Measurements from ENCODE around the gene PKNOX2.

Gene PKNOX2

GRCh38 chr11:125141178-125141577 is 23.4 kb upstream of the PKNOX2 start:
- no peak overlapping the region for H3K4me3 ChIP-seq (ENCODE audit: low read depth, low read length)
- no peak for TF ChIP-seq CTCF (IDR thresholded peaks at IDR 0.05; ENCODE audit: borderline replicate concordance, insufficient read depth, low read depth, low read length)

GRCh38 chr11:125141686-125142535 is 22.6 kb upstream of the PKNOX2 start:
- peak; percentile 88 for TF ChIP-seq CTCF (IDR thresholded peaks at IDR 0.05; ENCODE audit: borderline replicate concordance, insufficient read depth, low read depth, low read length)
- no peak overlapping the region for H3K4me3 ChIP-seq (ENCODE audit: low read depth, low read length)

DNA sequence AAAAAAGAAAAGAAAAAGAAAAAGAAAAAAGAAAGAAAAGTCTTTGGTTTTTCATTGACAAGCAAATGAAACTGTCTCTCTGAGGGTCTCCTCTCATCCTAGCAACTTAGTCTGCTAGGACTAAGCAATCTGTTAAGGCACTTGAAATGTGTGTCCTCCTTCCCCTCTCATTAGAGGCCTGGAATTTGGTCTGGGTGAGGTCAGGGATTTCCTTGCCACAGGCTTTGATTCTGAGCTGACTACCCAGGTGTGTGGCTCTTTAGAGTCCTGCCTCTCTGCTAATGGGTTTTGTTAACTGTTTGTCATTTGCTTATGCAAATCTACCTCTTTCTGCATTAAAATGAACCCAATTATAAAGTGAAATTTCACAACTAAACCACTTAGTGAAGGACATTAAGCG is 18.3 kb upstream of the PKNOX2 start:
- TF ChIP-seq CTCF (IDR thresholded peaks at IDR 0.05; ENCODE audit: borderline replicate concordance, insufficient read depth, low read depth, low read length), result no peak
- no peak overlapping the region for H3K4me3 ChIP-seq (ENCODE audit: low read depth, low read length)

DNA sequence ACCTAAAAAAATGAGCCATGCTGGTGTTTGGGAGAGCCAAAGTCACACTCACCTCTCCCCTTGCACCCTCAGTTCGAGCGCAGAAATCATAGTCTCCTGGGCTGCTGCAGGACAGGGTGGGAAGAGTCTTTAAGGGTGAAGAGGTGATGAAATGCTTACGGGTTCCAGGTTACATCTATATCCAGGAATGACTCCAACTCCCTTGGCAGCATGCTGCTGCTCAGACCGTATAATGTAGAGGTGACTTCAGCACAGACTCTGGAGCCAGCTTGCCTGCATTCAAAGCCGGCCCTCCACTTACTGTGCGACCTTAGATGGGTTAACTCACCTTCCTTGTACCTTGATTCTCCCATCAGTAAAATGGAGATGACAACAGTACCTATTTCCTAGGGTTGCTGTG is 17.3 kb upstream of the PKNOX2 start:
- TF ChIP-seq CTCF (IDR thresholded peaks at IDR 0.05; ENCODE audit: borderline replicate concordance, insufficient read depth, low read depth, low read length), result no peak

GRCh38 chr11:125148011-125148410 is 16.5 kb upstream of the PKNOX2 start:
- TF ChIP-seq CTCF (IDR thresholded peaks at IDR 0.05; ENCODE audit: borderline replicate concordance, insufficient read depth, low read depth, low read length), result no peak
- H3K4me3 ChIP-seq (ENCODE audit: low read depth, low read length), result no peak overlapping the region

More for the DNA sequence above, 17.3 kb upstream of the PKNOX2 start:
- no peak overlapping the region for H3K4me3 ChIP-seq (ENCODE audit: low read depth, low read length)

DNA sequence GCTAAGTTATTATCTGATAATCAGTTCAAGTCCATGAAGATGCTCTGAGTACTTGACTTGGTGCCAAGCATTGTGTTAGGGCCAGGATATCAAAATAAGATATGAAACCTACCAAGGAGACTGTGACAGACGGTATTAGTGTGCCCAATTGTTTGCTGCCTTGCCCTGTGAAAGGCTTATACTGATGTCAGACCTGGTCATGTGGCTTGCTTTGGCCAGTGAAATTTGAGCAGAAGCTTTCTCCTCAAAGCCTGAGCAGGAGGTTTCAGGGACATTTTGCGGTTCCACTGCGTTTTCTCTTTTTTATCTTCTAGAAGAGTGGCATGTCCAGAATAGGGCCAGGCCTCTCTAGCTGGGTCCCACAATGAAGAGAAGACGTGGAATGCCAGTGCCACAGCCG is 15.8 kb upstream of the PKNOX2 start:
- no peak for TF ChIP-seq CTCF (IDR thresholded peaks at IDR 0.05; ENCODE audit: borderline replicate concordance, insufficient read depth, low read depth, low read length)
- H3K4me3 ChIP-seq (ENCODE audit: low read depth, low read length), result no peak overlapping the region

DNA sequence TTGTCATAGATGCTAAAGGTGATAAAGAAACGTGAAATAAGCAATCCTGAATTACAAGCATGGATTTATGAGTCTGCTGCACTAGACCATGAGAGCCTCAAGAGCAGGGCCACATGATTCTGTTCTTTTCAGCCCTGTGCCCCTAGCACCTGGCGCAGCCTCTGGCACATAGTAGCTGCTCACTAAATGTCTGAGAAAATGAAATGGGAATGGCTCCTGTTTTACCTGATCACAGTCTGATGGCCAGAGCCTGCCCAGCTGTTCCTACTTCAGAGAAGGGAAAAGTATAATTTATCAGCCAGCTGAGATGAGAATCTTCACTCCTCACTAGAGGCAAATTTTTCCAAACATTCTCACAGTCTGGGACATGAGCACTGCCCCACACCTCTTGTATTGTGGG is 10.7 kb upstream of the PKNOX2 start:
- no peak for TF ChIP-seq CTCF (IDR thresholded peaks at IDR 0.05; ENCODE audit: borderline replicate concordance, insufficient read depth, low read depth, low read length)
- H3K4me3 ChIP-seq (ENCODE audit: low read depth, low read length), result no peak overlapping the region

Measured in GM12875 (cell line).